ENCODE measurements around the gene ORC3.

GRCh38 chr6:87669051-87669450, 79.1 kb downstream of the ORC3 start:
- TF ChIP-seq CTCF (IDR thresholded peaks at IDR 0.05; ENCODE audit: borderline replicate concordance, extremely low read depth, low read length, poor library complexity, severe bottlenecking) (no peak), EZH2 (IDR thresholded peaks at IDR 0.05; ENCODE audit: borderline replicate concordance, low read depth, low read length, severe bottlenecking) (no peak)

Data from DND-41 (cell line).